HEK293 (cell line): ENCODE measurements around the gene RABGEF1.

Source experiments
- HOXC10 ChIP-seq: sonication (generic); formaldehyde crosslinking; IDR thresholded peaks from 2 replicates; pipeline ENCODE4 v1.8.1; 2023; ENCODE audit warnings: mild to moderate bottlenecking, missing genetic modification reagents
- RBAK ChIP-seq: fragments of 450-650 bp; formaldehyde crosslinking; IDR thresholded peaks from 2 replicates; pipeline ENCODE4 v1.5.1; 2016; ENCODE audit warnings: missing biosample characterization, missing genetic modification characterization
- SCRT1 ChIP-seq: fragments of 450-650 bp; formaldehyde crosslinking; IDR thresholded peaks from 2 replicates; pipeline ENCODE4 v1.5.1; 2016; ENCODE audit warnings: missing biosample characterization, missing genetic modification characterization, borderline replicate concordance
- SETDB1 ChIP-seq: IDR thresholded peaks from one replicate; pipeline ENCODE4 v1.6.1; 2017; ENCODE audit warnings: mild to moderate bottlenecking, low read length, moderate library complexity, mixed read lengths; ENCODE audit not compliant: insufficient read length
- ZFP3 ChIP-seq: fragments of 450-650 bp; formaldehyde crosslinking; IDR thresholded peaks from 2 replicates; pipeline ENCODE4 v1.5.1; 2016; ENCODE audit warnings: low read depth, missing biosample characterization, missing genetic modification characterization
- ZFP69B ChIP-seq: fragments of 450-650 bp; formaldehyde crosslinking; IDR thresholded peaks from 2 replicates; pipeline ENCODE4 v1.5.1; 2016; ENCODE audit warnings: missing biosample characterization, missing genetic modification characterization
- ZNF416 ChIP-seq: fragments of 450-650 bp; formaldehyde crosslinking; IDR thresholded peaks from 2 replicates; pipeline ENCODE4 v1.5.1; 2016; ENCODE audit warnings: missing biosample characterization, missing genetic modification characterization
- ZNF677 ChIP-seq: fragments of 450-650 bp; IDR thresholded peaks from 2 replicates; pipeline ENCODE4 v1.5.0; 2018; ENCODE audit warnings: missing biosample characterization, mild to moderate bottlenecking, missing genetic modification characterization, moderate library complexity
- TF ChIP-seq, protein P1 (sequence below): fragments of 450-650 bp; formaldehyde crosslinking; IDR thresholded peaks from 2 replicates; pipeline ENCODE4 v1.5.1; 2016; ENCODE audit warnings: missing biosample characterization, missing genetic modification characterization, low read depth
- TF ChIP-seq, protein P2 (sequence below): fragments of 450-650 bp; formaldehyde crosslinking; IDR thresholded peaks from 2 replicates; pipeline ENCODE4 v1.5.1; 2016; ENCODE audit warnings: missing biosample characterization, missing genetic modification characterization
- TF ChIP-seq, protein P3 (sequence below): fragments of 450-650 bp; formaldehyde crosslinking; IDR thresholded peaks from 2 replicates; pipeline ENCODE4 v1.5.1; 2016; ENCODE audit warnings: missing biosample characterization, missing genetic modification characterization, borderline replicate concordance
- TF ChIP-seq, protein P4 (sequence below): fragments of 450-650 bp; formaldehyde crosslinking; IDR thresholded peaks from 2 replicates; pipeline ENCODE4 v1.5.1; 2017; ENCODE audit warnings: missing biosample characterization, mild to moderate bottlenecking, missing genetic modification characterization, moderate library complexity

DNA sequence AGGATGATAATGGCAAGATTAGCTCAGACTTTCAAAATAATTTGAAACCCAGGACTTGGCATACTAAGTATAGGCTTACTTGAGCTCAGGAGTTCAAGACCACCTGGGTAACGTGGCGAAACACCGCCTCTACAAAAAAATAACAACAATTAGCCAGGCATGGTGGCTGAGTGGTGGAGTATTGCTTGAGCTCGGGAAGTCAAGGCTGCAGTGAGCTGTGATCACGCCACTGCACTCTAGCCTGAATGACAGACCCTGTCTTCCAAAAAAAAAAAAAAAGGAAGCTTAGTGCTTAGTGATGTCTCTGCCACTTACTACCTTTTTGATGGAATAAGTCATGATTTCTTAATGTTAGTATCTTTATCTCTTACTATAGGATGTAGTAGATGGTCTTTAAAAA lies 25.5 kb downstream of the RABGEF1 start:
- TF ChIP-seq HOXC10 (no peak), RBAK (no peak), ZFP69B (tag by site-specific recombination) (no peak), ZNF416 (tag by site-specific recombination) (no peak), SETDB1 (no peak), ZNF677 (tag by site-specific recombination) (no peak), ZFP3 (tag by site-specific recombination) (no peak), SCRT1 (tag by site-specific recombination) (no peak)
- TF ChIP-seq, protein P1, sequence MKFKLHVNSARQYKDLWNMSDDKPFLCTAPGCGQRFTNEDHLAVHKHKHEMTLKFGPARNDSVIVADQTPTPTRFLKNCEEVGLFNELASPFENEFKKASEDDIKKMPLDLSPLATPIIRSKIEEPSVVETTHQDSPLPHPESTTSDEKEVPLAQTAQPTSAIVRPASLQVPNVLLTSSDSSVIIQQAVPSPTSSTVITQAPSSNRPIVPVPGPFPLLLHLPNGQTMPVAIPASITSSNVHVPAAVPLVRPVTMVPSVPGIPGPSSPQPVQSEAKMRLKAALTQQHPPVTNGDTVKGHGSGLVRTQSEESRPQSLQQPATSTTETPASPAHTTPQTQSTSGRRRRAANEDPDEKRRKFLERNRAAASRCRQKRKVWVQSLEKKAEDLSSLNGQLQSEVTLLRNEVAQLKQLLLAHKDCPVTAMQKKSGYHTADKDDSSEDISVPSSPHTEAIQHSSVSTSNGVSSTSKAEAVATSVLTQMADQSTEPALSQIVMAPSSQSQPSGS (tag by site-specific recombination), result no peak
- TF ChIP-seq, protein P2, sequence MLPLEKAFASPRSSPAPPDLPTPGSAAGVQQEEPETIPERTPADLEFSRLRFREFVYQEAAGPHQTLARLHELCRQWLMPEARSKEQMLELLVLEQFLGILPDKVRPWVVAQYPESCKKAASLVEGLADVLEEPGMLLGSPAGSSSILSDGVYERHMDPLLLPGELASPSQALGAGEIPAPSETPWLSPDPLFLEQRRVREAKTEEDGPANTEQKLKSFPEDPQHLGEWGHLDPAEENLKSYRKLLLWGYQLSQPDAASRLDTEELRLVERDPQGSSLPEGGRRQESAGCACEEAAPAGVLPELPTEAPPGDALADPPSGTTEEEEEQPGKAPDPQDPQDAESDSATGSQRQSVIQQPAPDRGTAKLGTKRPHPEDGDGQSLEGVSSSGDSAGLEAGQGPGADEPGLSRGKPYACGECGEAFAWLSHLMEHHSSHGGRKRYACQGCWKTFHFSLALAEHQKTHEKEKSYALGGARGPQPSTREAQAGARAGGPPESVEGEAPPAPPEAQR (tag by site-specific recombination), result no peak
- TF ChIP-seq, protein P3, sequence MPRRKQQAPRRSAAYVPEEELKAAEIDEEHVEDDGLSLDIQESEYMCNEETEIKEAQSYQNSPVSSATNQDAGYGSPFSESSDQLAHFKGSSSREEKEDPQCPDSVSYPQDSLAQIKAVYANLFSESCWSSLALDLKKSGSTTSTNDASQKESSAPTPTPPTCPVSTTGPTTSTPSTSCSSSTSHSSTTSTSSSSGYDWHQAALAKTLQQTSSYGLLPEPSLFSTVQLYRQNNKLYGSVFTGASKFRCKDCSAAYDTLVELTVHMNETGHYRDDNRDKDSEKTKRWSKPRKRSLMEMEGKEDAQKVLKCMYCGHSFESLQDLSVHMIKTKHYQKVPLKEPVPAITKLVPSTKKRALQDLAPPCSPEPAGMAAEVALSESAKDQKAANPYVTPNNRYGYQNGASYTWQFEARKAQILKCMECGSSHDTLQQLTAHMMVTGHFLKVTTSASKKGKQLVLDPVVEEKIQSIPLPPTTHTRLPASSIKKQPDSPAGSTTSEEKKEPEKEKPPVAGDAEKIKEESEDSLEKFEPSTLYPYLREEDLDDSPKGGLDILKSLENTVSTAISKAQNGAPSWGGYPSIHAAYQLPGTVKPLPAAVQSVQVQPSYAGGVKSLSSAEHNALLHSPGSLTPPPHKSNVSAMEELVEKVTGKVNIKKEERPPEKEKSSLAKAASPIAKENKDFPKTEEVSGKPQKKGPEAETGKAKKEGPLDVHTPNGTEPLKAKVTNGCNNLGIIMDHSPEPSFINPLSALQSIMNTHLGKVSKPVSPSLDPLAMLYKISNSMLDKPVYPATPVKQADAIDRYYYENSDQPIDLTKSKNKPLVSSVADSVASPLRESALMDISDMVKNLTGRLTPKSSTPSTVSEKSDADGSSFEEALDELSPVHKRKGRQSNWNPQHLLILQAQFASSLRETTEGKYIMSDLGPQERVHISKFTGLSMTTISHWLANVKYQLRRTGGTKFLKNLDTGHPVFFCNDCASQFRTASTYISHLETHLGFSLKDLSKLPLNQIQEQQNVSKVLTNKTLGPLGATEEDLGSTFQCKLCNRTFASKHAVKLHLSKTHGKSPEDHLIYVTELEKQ (tag by site-specific recombination), result no peak
- TF ChIP-seq, protein P4, sequence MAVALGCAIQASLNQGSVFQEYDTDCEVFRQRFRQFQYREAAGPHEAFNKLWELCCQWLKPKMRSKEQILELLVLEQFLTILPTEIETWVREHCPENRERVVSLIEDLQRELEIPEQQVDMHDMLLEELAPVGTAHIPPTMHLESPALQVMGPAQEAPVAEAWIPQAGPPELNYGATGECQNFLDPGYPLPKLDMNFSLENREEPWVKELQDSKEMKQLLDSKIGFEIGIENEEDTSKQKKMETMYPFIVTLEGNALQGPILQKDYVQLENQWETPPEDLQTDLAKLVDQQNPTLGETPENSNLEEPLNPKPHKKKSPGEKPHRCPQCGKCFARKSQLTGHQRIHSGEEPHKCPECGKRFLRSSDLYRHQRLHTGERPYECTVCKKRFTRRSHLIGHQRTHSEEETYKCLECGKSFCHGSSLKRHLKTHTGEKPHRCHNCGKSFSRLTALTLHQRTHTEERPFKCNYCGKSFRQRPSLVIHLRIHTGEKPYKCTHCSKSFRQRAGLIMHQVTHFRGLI (tag by site-specific recombination), result no peak
